Measurements from ENCODE around the gene ATP2A3. TPM values are rescaled to one million over a fixed set of nuclear protein-coding genes. Genes with fewer than 3 reads are reported as not detected.

Gene ATP2A3
- total RNA-seq, 2 donors from 2014 or later: 125 to 234 TPM

DNA sequence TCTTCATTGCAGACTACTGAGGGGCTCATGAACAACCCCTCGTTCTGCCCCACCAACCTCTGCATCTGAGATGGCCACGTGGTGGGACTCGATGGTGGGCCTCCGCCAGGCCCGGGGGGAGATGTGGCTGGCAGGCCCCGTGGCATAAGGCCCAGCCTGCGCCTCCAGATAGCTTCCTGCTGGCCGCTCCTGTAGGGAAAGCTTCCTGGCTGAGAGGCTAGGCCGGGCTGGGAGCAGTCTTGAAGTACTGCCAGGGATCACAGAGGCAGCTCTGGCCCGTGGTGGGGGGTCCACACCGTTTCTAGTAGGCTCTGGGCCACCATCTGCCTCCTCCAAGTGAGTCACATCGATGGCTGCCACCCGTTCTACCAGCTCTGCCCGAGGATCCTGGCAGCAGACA lies 79.0 kb downstream of the ATP2A3 start:
- H3K27ac Mint-ChIP-seq: no peak overlapping the region
- no peak overlapping the region for H3K4me3 Mint-ChIP-seq
- no peaks in the 10 kb centered on the region for H3K27me3 Mint-ChIP-seq
- peaks cover 6 to 16% of the 10 kb centered on the region in 2 donors for H3K4me1 Mint-ChIP-seq (ENCODE audit: low read depth in 2 of 2)
- H3K36me3 Mint-ChIP-seq: no peaks in the 10 kb centered on the region
- DNase-seq (ENCODE audit: low spot score): no peak
- no peak for ATAC-seq
- H3K9me3 Mint-ChIP-seq: no peaks in the 10 kb centered on the region

DNA sequence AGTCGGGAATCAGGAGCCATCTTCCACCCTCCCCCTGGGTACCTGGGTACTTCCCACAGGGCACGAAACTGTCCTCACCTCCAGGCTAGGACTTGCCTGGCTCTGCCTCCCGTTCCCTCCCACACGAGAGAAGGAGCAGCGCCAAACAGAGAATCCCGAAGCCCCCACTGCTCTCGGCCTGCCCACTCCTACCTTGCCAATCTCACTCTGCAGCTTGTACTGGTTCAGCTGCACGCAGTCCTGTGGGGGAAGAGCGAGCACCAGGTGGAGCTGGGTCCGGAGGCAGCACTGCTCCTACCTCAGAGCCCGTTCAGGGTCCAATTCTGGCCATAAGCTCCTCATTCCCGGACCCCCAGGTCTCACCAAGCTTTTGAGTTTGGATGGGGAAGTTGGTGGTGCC lies 80.0 kb downstream of the ATP2A3 start:
- H3K27ac Mint-ChIP-seq: no peak overlapping the region
- H3K9me3 Mint-ChIP-seq: no peaks in the 10 kb centered on the region
- H3K27me3 Mint-ChIP-seq: no peaks in the 10 kb centered on the region
- DNase-seq (ENCODE audit: low spot score) (no peak), ATAC-seq (no peak)
- no peaks in the 10 kb centered on the region for H3K36me3 Mint-ChIP-seq
- peaks cover 6 to 15% of the 10 kb centered on the region in 2 donors for H3K4me1 Mint-ChIP-seq (ENCODE audit: low read depth in 2 of 2)
- no peak overlapping the region for H3K4me3 Mint-ChIP-seq

- peaks cover 5 to 11% of the 10 kb centered on the region in 2 donors for H3K4me1 Mint-ChIP-seq (ENCODE audit: low read depth in 2 of 2)
- DNase-seq (ENCODE audit: low spot score) (no peak), ATAC-seq (no peak)
- no peak overlapping the region for H3K27ac Mint-ChIP-seq
- no peaks in the 10 kb centered on the region for H3K36me3 Mint-ChIP-seq
- H3K9me3 Mint-ChIP-seq: no peaks in the 10 kb centered on the region
- H3K27me3 Mint-ChIP-seq: no peaks in the 10 kb centered on the region
- H3K4me3 Mint-ChIP-seq: no peak overlapping the region
These were observed 82.0 kb downstream of the ATP2A3 start for GRCh38 chr17:3882276-3882675.

- ATAC-seq (no peak), DNase-seq (ENCODE audit: low spot score) (no peak)
- Mint-ChIP-seq H3K4me1 (ENCODE audit: low read depth in 2 of 2) (no peaks in the 10 kb centered on the region), H3K4me3 (no peak overlapping the region), H3K27ac (no peak overlapping the region), H3K36me3 (no peaks in the 10 kb centered on the region), H3K27me3 (no peaks in the 10 kb centered on the region), H3K9me3 (no peaks in the 10 kb centered on the region)
These were observed 83.3 kb downstream of the ATP2A3 start for GRCh38 chr17:3880983-3881382.

- Mint-ChIP-seq H3K27me3 (no peaks in the 10 kb centered on the region), H3K4me3 (no peak overlapping the region), H3K27ac (peak overlapping the region in 1 of 2 donors; percentile 16), H3K4me1 (ENCODE audit: low read depth in 2 of 2) (no peaks in the 10 kb centered on the region), H3K9me3 (no peaks in the 10 kb centered on the region), H3K36me3 (no peaks in the 10 kb centered on the region)
- ATAC-seq: no peak
- DNase-seq (ENCODE audit: low spot score): no peak
These were observed 84.4 kb downstream of the ATP2A3 start for GRCh38 chr17:3879591-3880417.

GRCh38 chr17:3879186-3879585 lies 85.1 kb downstream of the ATP2A3 start:
- Mint-ChIP-seq H3K4me1 (ENCODE audit: low read depth in 2 of 2) (no peaks in the 10 kb centered on the region), H3K4me3 (no peak overlapping the region), H3K36me3 (no peaks in the 10 kb centered on the region), H3K9me3 (no peaks in the 10 kb centered on the region), H3K27me3 (no peaks in the 10 kb centered on the region), H3K27ac (peak overlapping the region in 1 of 2 donors; percentile 16)
- DNase-seq (ENCODE audit: low spot score): no peak
- ATAC-seq: no peak

GRCh38 chr17:3877220-3877619 lies 87.0 kb downstream of the ATP2A3 start:
- Mint-ChIP-seq H3K36me3 (no peaks in the 10 kb centered on the region), H3K9me3 (no peaks in the 10 kb centered on the region), H3K27me3 (no peaks in the 10 kb centered on the region), H3K4me1 (ENCODE audit: low read depth in 2 of 2) (no peaks in the 10 kb centered on the region), H3K27ac (no peak overlapping the region), H3K4me3 (no peak overlapping the region)
- ATAC-seq: no peak
- no peak for DNase-seq (ENCODE audit: low spot score)

DNA sequence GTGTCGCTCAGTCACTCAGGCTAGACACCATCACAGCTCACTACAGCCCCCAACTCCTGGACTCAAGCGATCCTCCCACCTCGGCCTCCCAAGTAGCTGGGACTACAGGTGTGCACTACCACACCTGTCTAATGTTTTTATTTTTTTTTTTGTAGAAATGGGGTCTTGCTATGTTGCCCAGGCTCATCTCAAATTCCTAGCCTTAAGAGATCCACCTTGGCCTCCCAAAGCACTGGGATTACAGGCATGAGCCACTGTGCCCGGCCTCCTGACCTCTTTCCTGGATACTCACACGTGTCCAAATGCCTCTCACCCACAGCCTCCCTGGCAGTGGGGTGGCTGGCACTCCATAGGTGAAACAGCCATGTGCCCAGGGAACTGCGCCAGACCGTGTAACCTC lies 88.9 kb downstream of the ATP2A3 start:
- Mint-ChIP-seq H3K36me3 (no peaks in the 10 kb centered on the region), H3K27me3 (no peaks in the 10 kb centered on the region), H3K27ac (no peak overlapping the region), H3K4me1 (ENCODE audit: low read depth in 2 of 2) (peaks cover 7 to 8% of the 10 kb centered on the region in 2 donors), H3K9me3 (no peaks in the 10 kb centered on the region), H3K4me3 (no peak overlapping the region)
- DNase-seq (ENCODE audit: low spot score) (no peak), ATAC-seq (no peak)

Other genes starting within 250 kb of the ATP2A3 start
- gene HASPIN, start 240.5 kb downstream of the ATP2A3 start, total RNA-seq: 10 to 100 TPM; 44.2 to 64.6 TPM
- gene ITGAE, start 163.2 kb downstream of the ATP2A3 start, total RNA-seq: 10 to 100 TPM; 73.9 to 97.8 TPM
- gene NCBP3, start 118.2 kb downstream of the ATP2A3 start, total RNA-seq: 10 to 100 TPM; 52.4 to 71.9 TPM
- 1 to 10 TPM; 1.5 to 3.3 TPM for gene CAMKK1, start 71.4 kb downstream of the ATP2A3 start, total RNA-seq
- 1 to 10 TPM; 3.9 TPM for gene P2RX1, start 48.0 kb downstream of the ATP2A3 start, total RNA-seq
- gene ZZEF1, start 178.6 kb upstream of the ATP2A3 start, total RNA-seq: 10 to 100 TPM; 65.0 to 96.3 TPM
- 10 to 100 TPM in 1 of 2 donors, 1 to 10 TPM in 1; 7.2 to 13.2 TPM for gene CYB5D2, start 178.8 kb upstream of the ATP2A3 start, total RNA-seq